Astrocyte (in vitro differentiated cells and primary cell): ENCODE measurements around the gene VSNL1. TPM values are rescaled to one million over a fixed set of nuclear protein-coding genes. Genes with fewer than 3 reads are reported as not detected.

Experiments
- DNase-seq: peaks from one replicate; pipeline ENCODE4 v3.0.0-alpha.2; 2010; ENCODE audit warnings: low read depth
- FAIRE-seq: peaks from 2 replicates; lab custom pipeline; 2011; peaks lifted over from hg19 to GRCh38; lab: Jason Lieb, UNC
- H2AFZ ChIP-seq: 2 replicates; pipeline ENCODE4 v1.6.0; 2012; ENCODE audit warnings: low read depth, low read length, inconsistent platforms
- H3K27ac ChIP-seq: 2 replicates; pipeline ENCODE4 v1.5.1; 2011; ENCODE audit warnings: low read depth, low read length, inconsistent platforms
- H3K27me3 ChIP-seq: 2 replicates; pipeline ENCODE4 v1.6.0; 2011; ENCODE audit warnings: low read length, inconsistent platforms; ENCODE audit not compliant: insufficient read depth
- H3K36me3 ChIP-seq: 2 replicates; pipeline ENCODE4 v1.5.1; 2011; ENCODE audit warnings: low read length, inconsistent platforms; ENCODE audit not compliant: insufficient read depth
- H3K4me1 ChIP-seq: 2 replicates; pipeline ENCODE4 v1.5.1; 2011; ENCODE audit warnings: low read length, inconsistent platforms; ENCODE audit not compliant: insufficient read depth
- H3K4me2 ChIP-seq: 2 replicates; pipeline ENCODE4 v1.6.0; 2012; ENCODE audit warnings: low read length, inconsistent platforms
- H3K4me3 ChIP-seq: 2 replicates; pipeline ENCODE4 v1.5.1; 2011; ENCODE audit warnings: low read depth, mild to moderate bottlenecking, low read length, inconsistent platforms; ENCODE audit not compliant: insufficient read depth
- H3K79me2 ChIP-seq: 2 replicates; pipeline ENCODE4 v1.6.0; 2012; ENCODE audit warnings: mild to moderate bottlenecking, low read length, inconsistent platforms; ENCODE audit not compliant: insufficient read depth
- H3K9ac ChIP-seq: 2 replicates; pipeline ENCODE4 v1.6.0; 2012; ENCODE audit warnings: mild to moderate bottlenecking, low read length, inconsistent platforms
- H3K9me3 ChIP-seq: 2 replicates; pipeline ENCODE4 v1.5.1; 2012; ENCODE audit warnings: low read depth, mild to moderate bottlenecking, low read length, inconsistent platforms; ENCODE audit not compliant: insufficient read depth
- H4K20me1 ChIP-seq: 2 replicates; pipeline ENCODE4 v1.6.0; 2012; ENCODE audit warnings: low read length, inconsistent platforms; ENCODE audit not compliant: insufficient read depth
- H3K27ac Mint-ChIP-seq: one replicate; pipeline ENCODE4 v1.8.0; 2021; ENCODE audit warnings: mild to moderate bottlenecking, mixed read lengths; ENCODE audit not compliant: unreplicated experiment
- H3K27me3 Mint-ChIP-seq: one replicate; pipeline ENCODE4 v1.8.0; 2021; ENCODE audit warnings: low read depth, mixed read lengths; ENCODE audit not compliant: unreplicated experiment
- H3K36me3 Mint-ChIP-seq: one replicate; pipeline ENCODE4 v1.8.0; 2021; ENCODE audit warnings: low read depth, mixed read lengths; ENCODE audit not compliant: unreplicated experiment
- H3K4me1 Mint-ChIP-seq: one replicate; pipeline ENCODE4 v1.8.0; 2021; ENCODE audit warnings: low read depth, mixed read lengths; ENCODE audit not compliant: unreplicated experiment
- H3K4me3 Mint-ChIP-seq: one replicate; pipeline ENCODE4 v1.8.0; 2021; ENCODE audit warnings: mild to moderate bottlenecking, moderate library complexity, mixed read lengths; ENCODE audit not compliant: unreplicated experiment
- H3K9me3 Mint-ChIP-seq: one replicate; pipeline ENCODE4 v1.8.0; 2021; ENCODE audit warnings: mild to moderate bottlenecking, mixed read lengths; ENCODE audit not compliant: unreplicated experiment
- EZH2 ChIP-seq: IDR thresholded peaks from 2 replicates; pipeline ENCODE4 v1.6.1; 2012; ENCODE audit warnings: mild to moderate bottlenecking, low read length, inconsistent platforms; ENCODE audit not compliant: insufficient read depth
- total RNA-seq: library from RNA; stranded (reverse); gene quantifications from 2 replicates; pipeline ENCODE4 v1.2.1, GENCODE V29; 2021
- TF ChIP-seq, protein P1 (sequence below): IDR thresholded peaks from 2 replicates; pipeline ENCODE4 v1.5.1; 2011; ENCODE audit warnings: low read depth, mild to moderate bottlenecking, inconsistent platforms, low read length, moderate library complexity; ENCODE audit not compliant: insufficient read depth

The VSNL1 gene
- total RNA-seq, 1 donor from 2014 or later, result 0.61 TPM

- no peaks in the 10 kb centered on the region for H3K27me3 ChIP-seq
- no peaks in the 10 kb centered on the region for H3K9me3 ChIP-seq
- FAIRE-seq (no peak), DNase-seq (peak; percentile 45)
- Mint-ChIP-seq H3K36me3 (no peaks in the 10 kb centered on the region), H3K4me3 (no peak overlapping the region), H3K27me3 (peaks cover 9% of the 10 kb centered on the region), H3K9me3 (no peaks in the 10 kb centered on the region), H3K27ac (no peak overlapping the region), H3K4me1 (peaks cover 6% of the 10 kb centered on the region)
- no peak overlapping the region for H3K9ac ChIP-seq
- no peak overlapping the region for H3K27ac ChIP-seq
- H3K36me3 ChIP-seq, result no peaks in the 10 kb centered on the region
- no peak overlapping the region for H3K4me2 ChIP-seq
- no peaks in the 10 kb centered on the region for H4K20me1 ChIP-seq
- no peak overlapping the region for H3K4me3 ChIP-seq
- H2AFZ ChIP-seq, result no peak overlapping the region
- H3K79me2 ChIP-seq, result no peaks in the 10 kb centered on the region
- TF ChIP-seq, protein P1, sequence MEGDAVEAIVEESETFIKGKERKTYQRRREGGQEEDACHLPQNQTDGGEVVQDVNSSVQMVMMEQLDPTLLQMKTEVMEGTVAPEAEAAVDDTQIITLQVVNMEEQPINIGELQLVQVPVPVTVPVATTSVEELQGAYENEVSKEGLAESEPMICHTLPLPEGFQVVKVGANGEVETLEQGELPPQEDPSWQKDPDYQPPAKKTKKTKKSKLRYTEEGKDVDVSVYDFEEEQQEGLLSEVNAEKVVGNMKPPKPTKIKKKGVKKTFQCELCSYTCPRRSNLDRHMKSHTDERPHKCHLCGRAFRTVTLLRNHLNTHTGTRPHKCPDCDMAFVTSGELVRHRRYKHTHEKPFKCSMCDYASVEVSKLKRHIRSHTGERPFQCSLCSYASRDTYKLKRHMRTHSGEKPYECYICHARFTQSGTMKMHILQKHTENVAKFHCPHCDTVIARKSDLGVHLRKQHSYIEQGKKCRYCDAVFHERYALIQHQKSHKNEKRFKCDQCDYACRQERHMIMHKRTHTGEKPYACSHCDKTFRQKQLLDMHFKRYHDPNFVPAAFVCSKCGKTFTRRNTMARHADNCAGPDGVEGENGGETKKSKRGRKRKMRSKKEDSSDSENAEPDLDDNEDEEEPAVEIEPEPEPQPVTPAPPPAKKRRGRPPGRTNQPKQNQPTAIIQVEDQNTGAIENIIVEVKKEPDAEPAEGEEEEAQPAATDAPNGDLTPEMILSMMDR, result no peak
- no peak for TF ChIP-seq EZH2
- peaks cover 16% of the 10 kb centered on the region for H3K4me1 ChIP-seq
These were observed 4.1 kb upstream of the VSNL1 start for GRCh38 chr2:17536416-17536815.

DNA sequence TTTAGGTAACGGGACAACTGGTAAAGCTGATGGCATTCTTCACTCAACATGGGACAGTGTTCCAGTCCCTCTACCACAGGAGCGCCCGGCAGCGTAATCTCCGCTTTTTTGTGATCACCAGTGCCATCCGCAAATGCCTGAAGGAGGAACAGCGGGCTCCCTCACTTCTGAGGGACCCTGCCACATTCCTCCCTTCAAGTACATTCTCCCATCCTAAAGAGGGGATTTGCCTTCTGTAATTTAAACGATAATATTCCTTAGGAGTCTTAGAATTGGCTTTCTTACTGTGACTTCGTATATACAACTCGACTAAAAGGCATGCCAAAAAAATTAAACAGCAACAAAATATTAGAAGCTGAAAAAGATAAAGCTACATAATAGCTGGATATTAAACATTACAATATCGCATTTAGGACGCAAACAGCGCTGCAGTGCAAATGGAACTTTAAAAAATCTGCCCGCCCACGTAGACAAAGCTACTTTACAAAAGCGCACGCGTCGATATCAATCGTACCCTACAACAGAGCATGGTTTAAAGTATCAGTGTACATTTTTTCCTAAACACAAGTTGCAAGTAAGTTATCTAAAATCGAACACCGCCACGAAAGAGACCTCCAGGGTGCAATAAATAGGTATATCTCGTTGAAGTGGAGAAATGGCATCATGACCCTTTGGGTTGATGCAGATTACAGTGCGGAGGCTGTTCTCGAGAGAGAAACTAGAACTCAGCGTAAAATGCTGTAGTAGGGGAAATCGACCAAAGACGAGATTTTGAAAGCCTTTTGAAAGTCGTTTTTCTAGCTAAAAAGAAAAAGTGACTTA, 2.3 kb upstream of the VSNL1 start:
- TF ChIP-seq EZH2, result no peak
- TF ChIP-seq, protein P1, result no peak
- DNase-seq (peak; percentile 47), FAIRE-seq (no peak)
- peaks cover 20% of the 10 kb centered on the region for H3K27me3 Mint-ChIP-seq
- Histone ChIP-seq H3K27ac (peak overlapping the region; percentile 83), H3K4me3 (peak overlapping the region; percentile 94), H2AFZ (peak overlapping the region; percentile 76), H3K4me2 (peak overlapping the region; percentile 96), H3K36me3 (no peaks in the 10 kb centered on the region), H3K9me3 (no peaks in the 10 kb centered on the region), H3K9ac (peak overlapping the region; percentile 87), H3K79me2 (no peaks in the 10 kb centered on the region), H3K27me3 (no peaks in the 10 kb centered on the region), H4K20me1 (no peaks in the 10 kb centered on the region), H3K4me1 (peaks cover 22% of the 10 kb centered on the region)
- no peaks in the 10 kb centered on the region for H3K36me3 Mint-ChIP-seq
- H3K9me3 Mint-ChIP-seq, result no peaks in the 10 kb centered on the region
- no peak overlapping the region for H3K27ac Mint-ChIP-seq
- peaks cover 14% of the 10 kb centered on the region for H3K4me1 Mint-ChIP-seq
- peak overlapping the region; percentile 90 for H3K4me3 Mint-ChIP-seq
